SK-N-SH treated with all-trans-retinoic acid at 6 μM for 48 hours (cell line): ENCODE data around the gene IGSF5.
A peak's percentile ranks its signal among the peaks of the same experiment; 100 is the strongest.

Experiments
- ATAC-seq: fragments of 200-7000 bp; cut with Tn5 transposase; 3 replicates; pipeline ENCODE4 v1.9.1; 2020; ENCODE audit warnings: mild to moderate bottlenecking, moderate library complexity
- ARNTL ChIP-seq: fragments of 450-650 bp; formaldehyde crosslinking; IDR thresholded peaks from 2 replicates; pipeline ENCODE4 v1.5.0; 2020; ENCODE audit warnings: low read depth, mild to moderate bottlenecking, moderate library complexity, borderline replicate concordance
- BACH2 ChIP-seq: fragments of 250-450 bp; sonication (Bioruptor Pico); IDR thresholded peaks from 2 replicates; pipeline ENCODE4 v1.9.0; 2021; ENCODE audit warnings: mild to moderate bottlenecking, borderline replicate concordance
- CREB5 ChIP-seq: fragments of 250-450 bp; sonication (Bioruptor Pico); IDR thresholded peaks from 2 replicates; pipeline ENCODE4 v1.5.1; 2020; ENCODE audit warnings: low read depth, mild to moderate bottlenecking, moderate library complexity
- CSRNP3 ChIP-seq: fragments of 250-450 bp; sonication (Bioruptor Pico); IDR thresholded peaks from 2 replicates; pipeline ENCODE4 v1.5.1; 2021; ENCODE audit warnings: mild to moderate bottlenecking, moderate library complexity
- ESRRG ChIP-seq: fragments of 250-450 bp; sonication (Bioruptor Pico); IDR thresholded peaks from 2 replicates; pipeline ENCODE4 v1.6.1; 2021; ENCODE audit warnings: mild to moderate bottlenecking
- GLIS3 ChIP-seq: fragments of 250-450 bp; sonication (Bioruptor Pico); IDR thresholded peaks from 2 replicates; pipeline ENCODE4 v1.5.0; 2020; ENCODE audit warnings: mild to moderate bottlenecking, moderate library complexity
- ISL1 ChIP-seq: fragments of 250-450 bp; sonication (Bioruptor Pico); IDR thresholded peaks from 2 replicates; pipeline ENCODE4 v2.1.2; 2022; ENCODE audit warnings: mild to moderate bottlenecking, moderate library complexity
- PATZ1 ChIP-seq: fragments of 250-450 bp; sonication (Bioruptor Pico); IDR thresholded peaks from 2 replicates; pipeline ENCODE4 v1.8.0; 2020; ENCODE audit warnings: mild to moderate bottlenecking, moderate library complexity, borderline replicate concordance
- POU6F1 ChIP-seq: fragments of 250-450 bp; sonication (Bioruptor Pico); IDR thresholded peaks from 2 replicates; pipeline ENCODE4 v1.8.0; 2021; ENCODE audit warnings: low read depth, mild to moderate bottlenecking, moderate library complexity, borderline replicate concordance
- PPARA ChIP-seq: fragments of 250-450 bp; sonication (Bioruptor Pico); IDR thresholded peaks from 2 replicates; pipeline ENCODE4 v1.5.0; 2020; ENCODE audit warnings: mild to moderate bottlenecking, borderline replicate concordance
- RARB ChIP-seq: fragments of 250-450 bp; sonication (Bioruptor Pico); IDR thresholded peaks from 2 replicates; pipeline ENCODE4 v1.8.0; 2021; ENCODE audit warnings: mild to moderate bottlenecking, moderate library complexity
- SNAI2 ChIP-seq: fragments of 250-450 bp; sonication (Bioruptor Pico); IDR thresholded peaks from 2 replicates; pipeline ENCODE4 v1.5.0; 2020; ENCODE audit warnings: mild to moderate bottlenecking, moderate library complexity
- TCF4 ChIP-seq: fragments of 250-450 bp; sonication (Bioruptor Pico); IDR thresholded peaks from 2 replicates; pipeline ENCODE4 v1.8.0; 2021; ENCODE audit warnings: mild to moderate bottlenecking, moderate library complexity, borderline replicate concordance
- TSHZ2 ChIP-seq: fragments of 250-450 bp; sonication (Bioruptor Pico); IDR thresholded peaks from 2 replicates; pipeline ENCODE4 v1.5.0; 2020; ENCODE audit warnings: mild to moderate bottlenecking, moderate library complexity
- ZC3H10 ChIP-seq: fragments of 250-450 bp; sonication (Bioruptor Pico); IDR thresholded peaks from 2 replicates; pipeline ENCODE4 v1.5.1; 2021; ENCODE audit warnings: mild to moderate bottlenecking, moderate library complexity
- ZFP3 ChIP-seq: fragments of 250-450 bp; sonication (Bioruptor Pico); IDR thresholded peaks from 2 replicates; pipeline ENCODE4 v1.5.0; 2020; ENCODE audit warnings: mild to moderate bottlenecking, moderate library complexity
- ZFP30 ChIP-seq: fragments of 450-650 bp; formaldehyde crosslinking; IDR thresholded peaks from 2 replicates; pipeline ENCODE4 v1.5.0; 2022; ENCODE audit warnings: mild to moderate bottlenecking, moderate library complexity
- ZNF565 ChIP-seq: fragments of 450-650 bp; formaldehyde crosslinking; conservative IDR thresholded peaks from 2 replicates; pipeline ENCODE4 v1.5.0; 2020; ENCODE audit warnings: low read depth, mild to moderate bottlenecking, moderate library complexity
- ZNF70 ChIP-seq: fragments of 450-650 bp; formaldehyde crosslinking; IDR thresholded peaks from 2 replicates; pipeline ENCODE4 v1.5.0; 2020; ENCODE audit warnings: mild to moderate bottlenecking, moderate library complexity
- ZNF8 ChIP-seq: fragments of 450-650 bp; formaldehyde crosslinking; IDR thresholded peaks from 2 replicates; pipeline ENCODE4 v1.5.0; 2020; ENCODE audit warnings: mild to moderate bottlenecking, moderate library complexity

Gene IGSF5

GRCh38 chr21:39781331-39781730, 36.3 kb downstream of the IGSF5 start:
- TF ChIP-seq RARB (CRISPR knock-in tag) (no peak), SNAI2 (CRISPR knock-in tag) (no peak), ISL1 (CRISPR knock-in tag) (no peak)
- no peak for ATAC-seq

GRCh38 chr21:39788383-39788782, 43.4 kb downstream of the IGSF5 start:
- TF ChIP-seq BACH2 (CRISPR knock-in tag) (no peak), TSHZ2 (CRISPR knock-in tag) (0 out of 2 replicates have a peak, but pooled peaks have one; percentile 12)
- peak; percentile 56; the same call in 2 of the 3 replicates for ATAC-seq

- ATAC-seq: no peak
- TF ChIP-seq ZFP30 (CRISPR knock-in tag): no peak
- no peak for TF ChIP-seq PPARA (CRISPR knock-in tag)
- TF ChIP-seq TCF4 (CRISPR knock-in tag): no peak
- no peak for TF ChIP-seq SNAI2 (CRISPR knock-in tag)
- no peak for TF ChIP-seq TSHZ2 (CRISPR knock-in tag)
- TF ChIP-seq BACH2 (CRISPR knock-in tag): no peak
- no peak for TF ChIP-seq ZFP3 (CRISPR knock-in tag)
- TF ChIP-seq GLIS3: no peak
- TF ChIP-seq ESRRG: no peak
- TF ChIP-seq ARNTL (CRISPR knock-in tag): no peak
- TF ChIP-seq CSRNP3: no peak
- no peak for TF ChIP-seq ZNF565 (CRISPR knock-in tag)
- TF ChIP-seq ZNF8: no peak
- TF ChIP-seq ISL1 (CRISPR knock-in tag): no peak
- TF ChIP-seq ZC3H10 (CRISPR knock-in tag): no peak
- no peak for TF ChIP-seq ZNF70 (CRISPR knock-in tag)
- no peak for TF ChIP-seq POU6F1 (CRISPR knock-in tag)
- no peak for TF ChIP-seq RARB (CRISPR knock-in tag)
- TF ChIP-seq CREB5 (CRISPR knock-in tag): no peak
- TF ChIP-seq, all 23 proteins: peak for 0
These were observed 51.5 kb downstream of the IGSF5 start for GRCh38 chr21:39796466-39796865.

GRCh38 chr21:39799178-39799577, 54.2 kb downstream of the IGSF5 start:
- ATAC-seq: no peak
- TF ChIP-seq PPARA (CRISPR knock-in tag) (no peak), CREB5 (CRISPR knock-in tag) (no peak), RARB (CRISPR knock-in tag) (no peak), GLIS3 (no peak), PATZ1 (CRISPR knock-in tag) (no peak), ESRRG (no peak), TCF4 (CRISPR knock-in tag) (no peak), BACH2 (CRISPR knock-in tag) (no peak), ZFP30 (CRISPR knock-in tag) (no peak), ISL1 (CRISPR knock-in tag) (no peak)
